Thoracic aorta (tissue), 2 donors: ENCODE data around the gene CBFA2T3. TPM values are rescaled to one million over a fixed set of nuclear protein-coding genes. Genes with fewer than 3 reads are reported as not detected.

Source experiments
- ATAC-seq: fragments of 150-250 bp; one replicate; pipeline ENCODE4 v1.8.0; 2017; ENCODE audit warnings: low read depth; ENCODE audit not compliant: insufficient number of reproducible peaks, low FRiP score
- DNase-seq: peaks from one replicate; pipeline ENCODE4 v3.0.0-alpha.2; 2020; ENCODE audit warnings: low spot score
- H3K27ac ChIP-seq, 2 donors: fragments of 200-600 bp; sonication (generic); 1 replicate in 1 of 2; 2 replicates in 1 of 2; pipeline ENCODE4 v1.5.1; 2016; ENCODE audit warnings: mild to moderate bottlenecking in 2 of 2, moderate library complexity in 2 of 2
- H3K27me3 ChIP-seq: fragments of 200-600 bp; sonication (generic); replicated peaks from 2 replicates; pipeline ENCODE4 v1.6.0; 2016; ENCODE audit warnings: mild to moderate bottlenecking; ENCODE audit not compliant: insufficient read depth
- H3K36me3 ChIP-seq: fragments of 200-600 bp; sonication (generic); one replicate; pipeline ENCODE4 v1.5.1; 2016
- H3K4me1 ChIP-seq, 2 donors: fragments of 200-600 bp; sonication (generic); 1 replicate in 1 of 2; 2 replicates in 1 of 2; pipeline versions ENCODE4 v1.5.1 to v1.6.0; 2016; ENCODE audit warnings: low read depth in 2 of 2, mild to moderate bottlenecking in 1 of 2; ENCODE audit not compliant: control insufficient read depth in 1 of 2
- H3K4me3 ChIP-seq: fragments of 200-600 bp; sonication (generic); 2 replicates; pipeline ENCODE4 v1.5.1; 2016; ENCODE audit warnings: mild to moderate bottlenecking
- H3K9me3 ChIP-seq: fragments of 200-600 bp; sonication (generic); 2 replicates; pipeline ENCODE4 v1.5.1; 2016
- total RNA-seq, 2 donors: library from RNA; depleted of rRNA; stranded (reverse); fragments of >200 nt; gene quantifications; one replicate each; pipeline versions ENCODE4 v1.1.0 to v1.2.3, GENCODE V29; 2016
- TF ChIP-seq, protein P1 (sequence below): fragments of 200-600 bp; sonication (generic); IDR thresholded peaks from one replicate; pipeline ENCODE4 v1.5.1; 2019; ENCODE audit warnings: antibody characterized with exemption

CBFA2T3 gene
- total RNA-seq, 2 donors from 2014 or later: 3.9 to 6.6 TPM

DNA sequence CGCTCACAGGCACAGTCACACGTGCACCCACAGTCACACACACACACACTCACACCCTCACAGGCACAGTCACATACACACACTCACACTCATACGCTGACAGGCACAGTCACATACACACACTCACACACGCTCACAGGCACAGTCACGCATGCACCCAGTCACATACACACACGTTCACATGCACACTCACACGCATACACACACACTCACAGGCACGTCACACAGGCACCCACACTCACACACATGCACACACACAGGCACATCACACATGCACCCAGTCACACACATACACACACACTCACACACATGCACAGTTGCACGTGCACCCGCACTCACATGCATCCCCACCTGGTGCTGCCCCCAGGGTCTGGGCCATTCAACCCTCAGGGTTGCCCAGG lies 46.1 kb upstream of the CBFA2T3 start:
- H3K4me1 ChIP-seq: no peaks in the 10 kb centered on the region
- H3K27ac ChIP-seq: no peak overlapping the region
- ATAC-seq: no peak
- peaks cover 16% of the 10 kb centered on the region for H3K9me3 ChIP-seq
- H3K27me3 ChIP-seq: peaks cover 3% of the 10 kb centered on the region
- TF ChIP-seq, protein P1, sequence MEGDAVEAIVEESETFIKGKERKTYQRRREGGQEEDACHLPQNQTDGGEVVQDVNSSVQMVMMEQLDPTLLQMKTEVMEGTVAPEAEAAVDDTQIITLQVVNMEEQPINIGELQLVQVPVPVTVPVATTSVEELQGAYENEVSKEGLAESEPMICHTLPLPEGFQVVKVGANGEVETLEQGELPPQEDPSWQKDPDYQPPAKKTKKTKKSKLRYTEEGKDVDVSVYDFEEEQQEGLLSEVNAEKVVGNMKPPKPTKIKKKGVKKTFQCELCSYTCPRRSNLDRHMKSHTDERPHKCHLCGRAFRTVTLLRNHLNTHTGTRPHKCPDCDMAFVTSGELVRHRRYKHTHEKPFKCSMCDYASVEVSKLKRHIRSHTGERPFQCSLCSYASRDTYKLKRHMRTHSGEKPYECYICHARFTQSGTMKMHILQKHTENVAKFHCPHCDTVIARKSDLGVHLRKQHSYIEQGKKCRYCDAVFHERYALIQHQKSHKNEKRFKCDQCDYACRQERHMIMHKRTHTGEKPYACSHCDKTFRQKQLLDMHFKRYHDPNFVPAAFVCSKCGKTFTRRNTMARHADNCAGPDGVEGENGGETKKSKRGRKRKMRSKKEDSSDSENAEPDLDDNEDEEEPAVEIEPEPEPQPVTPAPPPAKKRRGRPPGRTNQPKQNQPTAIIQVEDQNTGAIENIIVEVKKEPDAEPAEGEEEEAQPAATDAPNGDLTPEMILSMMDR: no peak
- DNase-seq: no peak
- no peaks in the 10 kb centered on the region for H3K36me3 ChIP-seq
- H3K4me3 ChIP-seq: no peak overlapping the region

DNA sequence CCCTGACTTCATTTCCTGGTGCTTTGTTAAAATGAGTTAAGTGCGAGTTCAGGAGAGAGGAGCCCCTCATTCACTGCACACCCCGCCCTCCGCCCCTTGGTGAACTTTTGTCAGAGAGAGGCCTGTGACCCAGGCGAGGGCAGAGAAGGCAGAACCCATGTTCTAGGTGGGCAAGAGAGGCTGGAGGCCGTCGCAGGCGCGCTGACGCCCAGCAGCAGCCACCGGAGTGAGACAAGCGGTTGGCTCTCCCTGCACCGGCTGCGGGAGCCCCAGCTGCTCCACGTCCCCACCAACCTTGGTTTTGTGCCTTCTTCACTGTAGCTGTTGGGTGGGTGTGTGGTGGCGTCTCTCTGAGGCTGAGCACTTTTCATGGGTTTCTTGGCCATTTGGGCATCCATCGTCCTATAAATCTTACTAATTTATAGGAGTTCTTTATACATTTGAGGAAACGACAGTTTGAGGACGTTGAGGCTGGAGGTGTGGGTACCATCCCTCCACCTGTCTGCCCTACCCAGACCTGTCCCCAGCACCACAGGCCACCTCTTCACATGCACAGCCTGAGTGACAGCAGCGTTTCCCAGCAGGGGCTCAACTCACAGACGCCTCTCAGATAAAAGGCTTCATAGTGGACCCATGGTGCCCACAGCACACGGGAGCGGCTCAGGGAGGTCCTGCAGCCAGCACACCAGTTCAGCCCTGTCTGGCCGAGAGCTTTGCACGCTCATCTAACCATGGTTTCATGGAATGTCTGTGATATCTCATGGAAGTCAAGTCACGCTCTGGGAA lies 45.2 kb upstream of the CBFA2T3 start:
- Histone ChIP-seq H3K27ac (no peak overlapping the region), H3K9me3 (peaks cover 16% of the 10 kb centered on the region), H3K4me1 (no peaks in the 10 kb centered on the region), H3K4me3 (no peak overlapping the region), H3K36me3 (no peaks in the 10 kb centered on the region), H3K27me3 (peaks cover 3% of the 10 kb centered on the region)
- ATAC-seq (no peak), DNase-seq (no peak)
- TF ChIP-seq, protein P1: no peak

DNA sequence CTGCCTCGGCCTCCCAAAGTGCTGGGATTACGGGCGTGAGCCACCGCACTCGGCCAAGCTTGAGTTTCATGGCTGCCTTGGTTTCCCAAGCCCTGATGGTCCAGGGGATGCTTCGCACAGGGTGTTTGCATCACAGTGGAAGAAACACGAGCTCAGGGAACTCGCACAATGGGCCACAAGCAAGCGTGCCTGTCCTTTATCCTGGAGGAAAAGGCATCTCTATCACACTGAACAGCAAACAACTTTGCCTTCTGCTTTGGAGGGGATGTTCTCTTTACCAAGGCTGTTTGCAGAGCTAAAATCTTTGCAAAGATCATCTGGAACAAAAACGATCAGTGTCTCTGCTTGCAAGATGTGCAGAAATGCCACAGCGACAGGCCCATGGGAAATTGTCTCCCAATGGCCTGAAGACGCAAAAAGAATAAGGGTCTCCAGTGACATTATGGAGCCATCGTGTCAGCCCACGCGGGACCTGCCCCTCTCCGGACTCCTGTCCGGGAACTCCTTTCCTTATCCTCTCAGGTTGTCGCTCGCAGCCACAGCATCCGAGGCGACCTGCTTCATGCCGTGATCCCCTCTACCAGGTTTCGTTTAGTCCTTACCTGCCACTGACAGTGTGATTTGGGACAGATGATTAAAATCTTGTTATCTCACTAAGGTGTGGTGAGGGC lies 44.1 kb upstream of the CBFA2T3 start:
- Histone ChIP-seq H3K27me3 (peaks cover 3% of the 10 kb centered on the region), H3K4me3 (no peak overlapping the region), H3K27ac (no peak overlapping the region), H3K4me1 (no peaks in the 10 kb centered on the region), H3K9me3 (peaks cover 9% of the 10 kb centered on the region), H3K36me3 (no peaks in the 10 kb centered on the region)
- no peak for ATAC-seq
- no peak for DNase-seq
- TF ChIP-seq, protein P1: no peak

DNA sequence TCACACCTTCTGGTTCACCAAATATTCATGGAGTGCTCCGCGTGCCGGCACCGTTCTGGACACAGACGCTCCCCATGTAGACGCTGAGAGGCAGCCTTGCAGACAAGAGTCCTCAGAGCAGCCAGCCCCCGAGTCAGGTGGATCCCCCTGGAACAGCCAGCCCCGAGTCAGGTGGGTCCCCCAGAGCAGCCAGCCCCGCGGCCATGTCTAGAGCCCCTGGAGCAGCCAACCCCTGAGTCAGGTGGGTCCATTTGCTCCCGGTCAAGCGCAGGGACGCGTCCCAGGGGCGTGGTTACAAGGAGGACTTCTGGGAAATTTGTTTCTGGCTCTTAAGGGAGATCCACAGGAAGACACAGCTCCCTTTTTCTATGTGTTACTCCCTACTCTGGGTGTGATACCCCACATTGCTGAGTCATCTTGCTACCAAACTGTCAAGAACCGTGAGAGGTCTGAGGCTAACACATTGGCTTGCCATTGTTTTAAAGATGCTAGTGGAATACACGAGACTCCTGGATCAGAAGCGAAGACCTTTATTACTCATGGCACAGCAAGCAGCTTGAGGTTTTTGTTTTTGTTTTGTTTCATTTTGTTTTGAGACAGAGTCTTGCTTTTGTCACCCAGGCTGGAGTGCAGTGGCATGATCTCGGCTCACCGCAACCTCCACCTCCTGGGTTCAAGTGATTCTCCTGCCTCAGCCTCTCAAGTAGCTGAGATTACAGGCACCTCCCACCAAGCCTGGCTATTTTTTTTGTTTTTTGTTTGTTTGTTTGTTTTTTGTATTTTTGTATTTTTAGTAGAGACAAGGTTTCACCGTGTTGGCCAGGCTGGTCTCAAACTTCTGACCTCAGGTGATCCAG lies 43.3 kb upstream of the CBFA2T3 start:
- no peak for DNase-seq

More for the DNA sequence above, 43.3 kb upstream of the CBFA2T3 start:
- Histone ChIP-seq H3K27ac (no peak overlapping the region), H3K4me3 (no peak overlapping the region), H3K27me3 (no peaks in the 10 kb centered on the region), H3K36me3 (no peaks in the 10 kb centered on the region), H3K4me1 (no peaks in the 10 kb centered on the region), H3K9me3 (peaks cover 2% of the 10 kb centered on the region)
- TF ChIP-seq, protein P1: no peak
- no peak for ATAC-seq
